ENCODE data around the gene MXRA7.

GRCh38 chr17:76654408-76654807, 56.4 kb downstream of the MXRA7 start:
- no peak for TF ChIP-seq POLR2A (IDR thresholded peaks at IDR 0.05; ENCODE audit: low read depth, low read length)
- TF ChIP-seq CTCF (IDR thresholded peaks at IDR 0.05; ENCODE audit: extremely low read depth in 1 of 2, insufficient read depth in 1 of 2, low read depth in 1 of 2, low read length in 2 of 2), result no peak
- TF ChIP-seq JUN (IDR thresholded peaks at IDR 0.05; ENCODE audit: borderline replicate concordance, insufficient read depth, insufficient read length, low read depth), result no peak
- no peak for TF ChIP-seq MAX (IDR thresholded peaks at IDR 0.05; ENCODE audit: insufficient read depth, insufficient read length)
